MM.1S (cell line): ENCODE data around the gene ARHGAP42.

Source experiments
- DNase-seq: peaks from one replicate; pipeline ENCODE4 v3.0.0-alpha.2; 2015
- H2AFZ ChIP-seq: fragments of 300-600 bp; sonication (generic); 2 replicates; pipeline ENCODE4 v1.6.0; 2016; ENCODE audit warnings: antibody characterized with exemption, low read length
- H3F3A ChIP-seq: fragments of 300-600 bp; sonication (generic); 2 replicates; pipeline ENCODE4 v1.6.1; 2016; ENCODE audit warnings: mild to moderate bottlenecking, antibody characterized with exemption, low read length, moderate library complexity, mixed read lengths; ENCODE audit not compliant: insufficient read depth
- H3K27ac ChIP-seq: fragments of 300-600 bp; sonication (generic); 2 replicates; pipeline ENCODE4 v1.5.1; 2016; ENCODE audit warnings: mild to moderate bottlenecking, low read length
- H3K27me3 ChIP-seq: fragments of 300-600 bp; sonication (generic); replicated peaks from 2 replicates; pipeline ENCODE4 v1.6.0; 2016; ENCODE audit warnings: low read length; ENCODE audit not compliant: insufficient read depth
- H3K36me3 ChIP-seq: fragments of 300-600 bp; sonication (generic); replicated peaks from 2 replicates; pipeline ENCODE4 v1.6.1; 2016; ENCODE audit warnings: mild to moderate bottlenecking, low read length, mixed read lengths; ENCODE audit not compliant: insufficient read depth
- H3K4me1 ChIP-seq: fragments of 300-600 bp; sonication (generic); 2 replicates; pipeline ENCODE4 v1.6.1; 2016; ENCODE audit warnings: low read length, mixed read lengths
- H3K4me2 ChIP-seq: fragments of 300-600 bp; sonication (generic); 2 replicates; pipeline ENCODE4 v1.6.0; 2016; ENCODE audit warnings: low read depth, low read length
- H3K4me3 ChIP-seq: fragments of 300-600 bp; sonication (generic); 2 replicates; pipeline ENCODE4 v1.5.1; 2016; ENCODE audit warnings: low read length, mixed read lengths
- H3K79me2 ChIP-seq: fragments of 300-600 bp; sonication (generic); 2 replicates; pipeline ENCODE4 v1.6.1; 2016; ENCODE audit warnings: mixed run types, low read length, mixed read lengths
- H3K9ac ChIP-seq: fragments of 300-600 bp; sonication (generic); 2 replicates; pipeline ENCODE4 v1.6.1; 2016; ENCODE audit warnings: low read length, mixed read lengths
- H3K9me2 ChIP-seq: fragments of 300-600 bp; sonication (generic); replicated peaks from 2 replicates; pipeline ENCODE4 v1.6.1; 2016; ENCODE audit warnings: mild to moderate bottlenecking, low read length, mixed read lengths; ENCODE audit not compliant: insufficient read depth
- H3K9me3 ChIP-seq: fragments of 300-600 bp; sonication (generic); replicated peaks from 2 replicates; pipeline ENCODE4 v1.6.1; 2016; ENCODE audit warnings: mild to moderate bottlenecking, low read length, mixed read lengths; ENCODE audit not compliant: insufficient read depth
- H4K20me1 ChIP-seq: fragments of 300-600 bp; sonication (generic); 2 replicates; pipeline ENCODE4 v1.6.1; 2016; ENCODE audit warnings: mild to moderate bottlenecking, low read length, moderate library complexity, mixed read lengths; ENCODE audit not compliant: insufficient read depth
- EZH2 ChIP-seq: fragments of 300-600 bp; sonication (generic); optimal IDR thresholded peaks from 2 replicates; pipeline ENCODE3; 2017; ENCODE audit warnings: low read depth, mild to moderate bottlenecking, antibody characterized with exemption, low read length, mixed read lengths
- EZH2phosphoT487 ChIP-seq: fragments of 300-600 bp; sonication (generic); IDR thresholded peaks from 2 replicates; pipeline ENCODE4 v1.6.1; 2018; ENCODE audit warnings: antibody characterized with exemption, low read length
- TF ChIP-seq, protein P1 (sequence below): fragments of 300-600 bp; sonication (generic); IDR thresholded peaks from 2 replicates; pipeline ENCODE4 v1.5.1; 2016; ENCODE audit warnings: antibody characterized with exemption, low read length, mixed read lengths

Gene ARHGAP42

DNA sequence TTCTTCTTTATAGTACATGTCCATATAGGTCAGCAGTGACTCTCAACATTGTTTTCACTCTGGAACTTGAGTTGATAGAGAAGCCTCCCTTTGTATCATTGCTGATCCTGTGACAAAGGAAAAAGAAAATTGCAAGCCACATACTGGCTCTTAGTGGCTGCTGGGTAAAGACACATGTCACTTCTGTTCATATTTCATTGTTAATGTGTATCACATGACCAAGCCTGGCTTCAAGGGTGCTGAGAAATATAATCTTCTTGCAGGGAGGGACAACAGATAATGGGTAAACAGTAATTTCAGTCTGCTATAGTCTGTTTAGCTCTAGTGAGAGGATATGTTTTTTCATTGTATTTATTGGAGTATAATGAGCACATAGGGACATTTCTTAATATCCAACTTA lies 269.3 kb downstream of the ARHGAP42 start:
- Histone ChIP-seq H3K9me2 (no peaks in the 10 kb centered on the region), H3K79me2 (no peaks in the 10 kb centered on the region), H3K9me3 (no peaks in the 10 kb centered on the region), H3K4me3 (no peak overlapping the region), H3F3A (no peaks in the 10 kb centered on the region), H3K4me2 (no peak overlapping the region), H3K4me1 (no peaks in the 10 kb centered on the region), H3K36me3 (no peaks in the 10 kb centered on the region), H3K27ac (no peak overlapping the region), H4K20me1 (no peaks in the 10 kb centered on the region), H3K9ac (no peak overlapping the region), H3K27me3 (no peaks in the 10 kb centered on the region), H2AFZ (no peak overlapping the region)
- TF ChIP-seq, protein P1, sequence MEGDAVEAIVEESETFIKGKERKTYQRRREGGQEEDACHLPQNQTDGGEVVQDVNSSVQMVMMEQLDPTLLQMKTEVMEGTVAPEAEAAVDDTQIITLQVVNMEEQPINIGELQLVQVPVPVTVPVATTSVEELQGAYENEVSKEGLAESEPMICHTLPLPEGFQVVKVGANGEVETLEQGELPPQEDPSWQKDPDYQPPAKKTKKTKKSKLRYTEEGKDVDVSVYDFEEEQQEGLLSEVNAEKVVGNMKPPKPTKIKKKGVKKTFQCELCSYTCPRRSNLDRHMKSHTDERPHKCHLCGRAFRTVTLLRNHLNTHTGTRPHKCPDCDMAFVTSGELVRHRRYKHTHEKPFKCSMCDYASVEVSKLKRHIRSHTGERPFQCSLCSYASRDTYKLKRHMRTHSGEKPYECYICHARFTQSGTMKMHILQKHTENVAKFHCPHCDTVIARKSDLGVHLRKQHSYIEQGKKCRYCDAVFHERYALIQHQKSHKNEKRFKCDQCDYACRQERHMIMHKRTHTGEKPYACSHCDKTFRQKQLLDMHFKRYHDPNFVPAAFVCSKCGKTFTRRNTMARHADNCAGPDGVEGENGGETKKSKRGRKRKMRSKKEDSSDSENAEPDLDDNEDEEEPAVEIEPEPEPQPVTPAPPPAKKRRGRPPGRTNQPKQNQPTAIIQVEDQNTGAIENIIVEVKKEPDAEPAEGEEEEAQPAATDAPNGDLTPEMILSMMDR: no peak
- TF ChIP-seq EZH2: no peak
- TF ChIP-seq EZH2phosphoT487: no peak
- DNase-seq: no peak

DNA sequence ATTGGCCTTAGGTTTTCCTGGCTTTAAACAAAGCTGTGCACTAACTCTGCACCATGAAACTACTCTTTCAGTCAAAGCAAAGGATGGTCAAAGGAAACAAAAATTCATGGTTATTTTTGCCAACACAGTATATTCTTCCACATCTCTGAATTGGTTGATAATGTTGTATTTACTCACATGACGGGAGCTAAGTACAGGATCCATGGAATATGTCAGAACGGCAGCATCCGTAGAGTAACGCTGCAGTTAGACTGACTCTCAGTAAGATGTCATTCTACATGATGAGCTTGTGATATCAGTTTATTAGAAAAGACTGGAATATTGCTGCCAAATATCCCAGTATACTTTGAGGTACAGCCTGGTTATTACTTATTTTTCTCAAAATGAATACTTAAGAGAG lies 270.4 kb downstream of the ARHGAP42 start:
- H3K4me1 ChIP-seq: no peaks in the 10 kb centered on the region
- no peak for TF ChIP-seq EZH2phosphoT487
- TF ChIP-seq, protein P1: no peak
- TF ChIP-seq EZH2: no peak
- no peak overlapping the region for H3K4me3 ChIP-seq
- no peak overlapping the region for H3K9ac ChIP-seq
- no peak overlapping the region for H3K27ac ChIP-seq
- no peaks in the 10 kb centered on the region for H3F3A ChIP-seq
- H3K9me3 ChIP-seq: no peaks in the 10 kb centered on the region
- H3K27me3 ChIP-seq: no peaks in the 10 kb centered on the region
- H3K36me3 ChIP-seq: no peaks in the 10 kb centered on the region
- no peaks in the 10 kb centered on the region for H4K20me1 ChIP-seq
- H3K4me2 ChIP-seq: no peak overlapping the region
- H2AFZ ChIP-seq: no peak overlapping the region
- no peaks in the 10 kb centered on the region for H3K79me2 ChIP-seq
- DNase-seq: no peak
- H3K9me2 ChIP-seq: no peaks in the 10 kb centered on the region

DNA sequence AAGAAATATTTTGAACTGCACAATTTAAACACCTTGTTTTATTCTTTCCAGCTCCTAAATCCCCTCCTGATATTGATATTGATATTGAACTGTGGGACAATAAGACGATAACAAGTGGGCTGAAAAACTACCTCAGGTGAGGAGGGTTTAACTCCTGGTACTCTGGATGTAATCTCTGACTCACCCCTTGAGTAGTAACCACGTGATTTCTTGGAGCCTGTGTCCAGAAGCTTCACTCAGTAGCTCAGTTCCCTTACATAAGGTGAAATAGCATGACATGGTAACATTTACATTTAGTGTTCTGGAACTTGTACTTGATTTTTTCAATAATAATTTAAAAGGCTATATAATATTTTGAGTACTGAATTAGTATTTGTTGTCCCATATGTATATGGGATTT lies 274.5 kb downstream of the ARHGAP42 start:
- H3K27me3 ChIP-seq: no peaks in the 10 kb centered on the region
- H3K79me2 ChIP-seq: no peaks in the 10 kb centered on the region
- H3K36me3 ChIP-seq: no peaks in the 10 kb centered on the region
- no peak overlapping the region for H3K4me2 ChIP-seq
- no peaks in the 10 kb centered on the region for H4K20me1 ChIP-seq
- no peak overlapping the region for H2AFZ ChIP-seq
- no peak overlapping the region for H3K9ac ChIP-seq
- H3K9me2 ChIP-seq: no peaks in the 10 kb centered on the region
- H3K4me3 ChIP-seq: no peak overlapping the region
- TF ChIP-seq EZH2 (no peak), EZH2phosphoT487 (no peak)
- TF ChIP-seq, protein P1: no peak
- no peak for DNase-seq
- no peaks in the 10 kb centered on the region for H3F3A ChIP-seq
- no peak overlapping the region for H3K27ac ChIP-seq
- H3K9me3 ChIP-seq: no peaks in the 10 kb centered on the region
- no peaks in the 10 kb centered on the region for H3K4me1 ChIP-seq
